Smooth muscle cell of bladder (primary cell): Measurements from ENCODE around the gene EPS8. TPM values are rescaled to one million over a fixed set of nuclear protein-coding genes. Genes with fewer than 3 reads are reported as not detected.

Experiments
- total RNA-seq: library from RNA; depleted of rRNA; stranded (reverse); fragments of >200 nt; gene quantifications from 2 replicates; pipeline ENCODE4 v1.2.3, GENCODE V29; 2014

The EPS8 gene
- 87.8 and 93.8 TPM in 2 replicates for total RNA-seq

DNA sequence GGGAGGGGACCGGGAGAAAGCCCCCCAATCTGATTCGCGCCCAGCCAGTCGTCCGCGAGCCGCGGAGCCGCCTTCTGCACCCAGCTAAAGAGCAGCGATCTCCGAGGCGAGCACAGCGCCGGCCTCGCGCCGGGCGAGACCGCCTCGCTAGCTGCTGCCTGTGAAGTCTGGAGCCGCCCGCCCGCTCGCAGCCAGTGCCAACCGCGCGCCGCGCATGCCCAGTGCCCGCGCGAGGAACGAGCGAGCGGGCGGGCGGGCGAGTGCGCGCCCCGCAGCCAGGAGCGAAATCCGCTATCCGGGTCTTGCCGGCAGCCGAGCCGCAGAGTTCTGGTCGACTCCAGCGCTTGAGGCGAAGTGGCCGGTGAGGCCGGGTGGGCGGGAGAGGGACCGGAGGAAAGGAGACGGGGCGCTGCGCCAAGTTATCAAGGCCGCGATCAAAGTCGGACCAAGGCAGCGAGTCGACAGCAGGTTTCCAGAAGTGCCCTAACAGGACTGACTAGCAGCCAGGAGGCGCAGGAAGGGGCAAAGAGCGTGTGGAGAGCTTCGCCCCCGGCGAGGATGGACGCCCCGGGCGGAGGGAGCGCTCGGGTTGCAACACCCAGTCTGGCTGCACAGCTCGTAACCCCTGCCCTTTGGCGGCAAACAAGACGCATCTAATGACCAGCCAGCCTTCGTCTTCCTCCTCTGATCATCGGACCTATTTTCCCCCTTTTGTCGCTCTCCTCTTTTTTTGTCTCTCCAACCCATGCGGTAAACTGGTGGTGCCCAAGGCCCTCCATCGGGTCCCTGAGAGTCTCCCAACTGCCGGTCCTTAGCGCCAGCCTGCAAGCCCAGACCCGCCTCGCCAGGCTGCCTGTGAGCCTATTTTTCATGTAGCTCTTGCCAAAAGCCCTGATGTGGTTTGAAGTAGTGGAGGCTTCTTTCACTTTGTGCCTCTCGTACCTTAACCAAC lies at the start of gene EPS8:
Gene EPS8, minus strand, starts transcription at position 169 of the 952 bp plus-strand sequence. CDS start 106,437 bp downstream, outside the sequence.

Other genes with a start within 250 kb of the EPS8 start
- gene STRAP, start 93.0 kb upstream of the EPS8 start, total RNA-seq = 60.5 and 67.1 TPM in 2 replicates
- gene DERA, start 121.9 kb upstream of the EPS8 start, total RNA-seq = 33.2 and 37.1 TPM in 2 replicates